Measurements from ENCODE around the gene CYSLTR2. TPM values are rescaled to one million over a fixed set of nuclear protein-coding genes. Genes with fewer than 3 reads are reported as not detected.
"Not testable (repeated sequence)": the region's sequence is repeated elsewhere in the genome, so short reads cannot be mapped to it uniquely, and the experiment has no call there.

Gene CYSLTR2
- total RNA-seq, 1 donor from 2014 or later: 2.1 TPM

- Mint-ChIP-seq H3K9me3 (ENCODE audit: unreplicated experiment) (peaks cover 14% of the 10 kb centered on the region), H3K4me1 (ENCODE audit: low read depth, unreplicated experiment) (no peaks in the 10 kb centered on the region), H3K36me3 (ENCODE audit: low read depth, unreplicated experiment) (no peaks in the 10 kb centered on the region), H3K27ac (ENCODE audit: unreplicated experiment) (no peak overlapping the region), H3K4me3 (ENCODE audit: unreplicated experiment) (no peak overlapping the region), H3K27me3 (ENCODE audit: low read depth, unreplicated experiment) (peaks cover 4% of the 10 kb centered on the region)
- Histone ChIP-seq H3K4me1 (ENCODE audit: insufficient read depth, low read length) (no peaks in the 10 kb centered on the region), H3K79me2 (ENCODE audit: insufficient read depth, low read length) (no peaks in the 10 kb centered on the region), H3K4me2 (ENCODE audit: low read length) (no peak overlapping the region), H3K4me3 (ENCODE audit: insufficient read depth, low read depth, low read length) (no peak overlapping the region), H3K9ac (ENCODE audit: low read length) (no peak overlapping the region), H2AFZ (ENCODE audit: low read depth, low read length) (no peak overlapping the region), H3K36me3 (ENCODE audit: insufficient read depth, low read length) (no peaks in the 10 kb centered on the region), H3K27ac (ENCODE audit: low read depth, low read length) (no peak overlapping the region), H4K20me1 (ENCODE audit: insufficient read depth, low read length) (no peaks in the 10 kb centered on the region), H3K27me3 (ENCODE audit: insufficient read depth, low read length) (no peaks in the 10 kb centered on the region), H3K9me3 (ENCODE audit: insufficient read depth, low read depth, low read length) (no peaks in the 10 kb centered on the region)
- FAIRE-seq (no peak), DNase-seq (ENCODE audit: low read depth) (no peak)
- TF ChIP-seq CTCF (IDR thresholded peaks at IDR 0.05; ENCODE audit: insufficient read depth, low read depth, low read length): no peak
- TF ChIP-seq EZH2 (IDR thresholded peaks at IDR 0.05; ENCODE audit: insufficient read depth, low read length): no peak
Observed at GRCh38 chr13:48695776-48696175, 42.0 kb downstream of the CYSLTR2 start.

DNA sequence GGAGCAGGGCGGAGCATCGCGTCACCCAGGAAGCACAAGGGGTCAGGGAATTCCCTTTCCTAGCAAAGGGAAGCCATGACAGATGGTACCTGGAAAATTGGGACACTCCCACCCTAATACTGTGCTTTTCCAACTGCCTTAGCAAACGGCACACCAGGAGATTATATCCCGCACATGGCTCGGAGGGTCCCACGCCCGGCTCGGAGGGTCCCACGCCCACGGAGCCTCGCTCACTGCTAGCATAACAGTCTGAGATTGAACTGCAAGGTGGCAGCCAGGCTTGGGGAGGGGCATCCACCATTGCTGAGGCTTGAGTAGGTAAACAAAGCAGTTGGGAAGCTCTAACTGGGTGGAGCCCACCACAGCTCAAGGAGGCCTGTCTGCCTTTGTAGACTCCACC, 42.9 kb downstream of the CYSLTR2 start:
- FAIRE-seq; H3K79me2 ChIP-seq (ENCODE audit: insufficient read depth, low read length); H2AFZ ChIP-seq (ENCODE audit: low read depth, low read length); H3K4me1 Mint-ChIP-seq (ENCODE audit: low read depth, unreplicated experiment); H3K27me3 Mint-ChIP-seq (ENCODE audit: low read depth, unreplicated experiment); H3K4me2 ChIP-seq (ENCODE audit: low read length); DNase-seq (ENCODE audit: low read depth); H3K36me3 Mint-ChIP-seq (ENCODE audit: low read depth, unreplicated experiment); H3K27ac Mint-ChIP-seq (ENCODE audit: unreplicated experiment); H3K36me3 ChIP-seq (ENCODE audit: insufficient read depth, low read length); H3K4me3 Mint-ChIP-seq (ENCODE audit: unreplicated experiment); H3K27me3 ChIP-seq (ENCODE audit: insufficient read depth, low read length); H3K4me3 ChIP-seq (ENCODE audit: insufficient read depth, low read depth, low read length); H3K9ac ChIP-seq (ENCODE audit: low read length); H3K9me3 ChIP-seq (ENCODE audit: insufficient read depth, low read depth, low read length); H4K20me1 ChIP-seq (ENCODE audit: insufficient read depth, low read length); H3K27ac ChIP-seq (ENCODE audit: low read depth, low read length); H3K4me1 ChIP-seq (ENCODE audit: insufficient read depth, low read length): not testable (repeated sequence)
- peaks cover 14% of the 10 kb centered on the region for H3K9me3 Mint-ChIP-seq (ENCODE audit: unreplicated experiment)

GRCh38 chr13:48707405-48707804, 53.7 kb downstream of the CYSLTR2 start:
- no peak for TF ChIP-seq EZH2 (IDR thresholded peaks at IDR 0.05; ENCODE audit: insufficient read depth, low read length)
- no peak for TF ChIP-seq CTCF (IDR thresholded peaks at IDR 0.05; ENCODE audit: insufficient read depth, low read depth, low read length)
- no peaks in the 10 kb centered on the region for H3K36me3 Mint-ChIP-seq (ENCODE audit: low read depth, unreplicated experiment)
- FAIRE-seq: no peak
- peaks cover 6% of the 10 kb centered on the region for H3K4me1 Mint-ChIP-seq (ENCODE audit: low read depth, unreplicated experiment)
- Histone ChIP-seq H3K4me2 (ENCODE audit: low read length) (no peak overlapping the region), H3K4me1 (ENCODE audit: insufficient read depth, low read length) (no peaks in the 10 kb centered on the region), H3K27ac (ENCODE audit: low read depth, low read length) (no peak overlapping the region), H3K36me3 (ENCODE audit: insufficient read depth, low read length) (no peaks in the 10 kb centered on the region), H3K4me3 (ENCODE audit: insufficient read depth, low read depth, low read length) (no peak overlapping the region), H3K9me3 (ENCODE audit: insufficient read depth, low read depth, low read length) (no peaks in the 10 kb centered on the region), H2AFZ (ENCODE audit: low read depth, low read length) (no peak overlapping the region), H4K20me1 (ENCODE audit: insufficient read depth, low read length) (no peaks in the 10 kb centered on the region), H3K9ac (ENCODE audit: low read length) (no peak overlapping the region), H3K27me3 (ENCODE audit: insufficient read depth, low read length) (no peaks in the 10 kb centered on the region), H3K79me2 (ENCODE audit: insufficient read depth, low read length) (no peaks in the 10 kb centered on the region)
- H3K4me3 Mint-ChIP-seq (ENCODE audit: unreplicated experiment): no peak overlapping the region
- no peak for DNase-seq (ENCODE audit: low read depth)
- H3K9me3 Mint-ChIP-seq (ENCODE audit: unreplicated experiment): no peaks in the 10 kb centered on the region
- no peaks in the 10 kb centered on the region for H3K27me3 Mint-ChIP-seq (ENCODE audit: low read depth, unreplicated experiment)
- H3K27ac Mint-ChIP-seq (ENCODE audit: unreplicated experiment): no peak overlapping the region
